Ureter (tissue), 1 donor: ENCODE data around the gene SORCS2. TPM values are rescaled to one million over a fixed set of nuclear protein-coding genes. Genes with fewer than 3 reads are reported as not detected.

Experiments used
- DNase-seq: peaks from one replicate; pipeline ENCODE4 v3.0.0-alpha.2; 2020; ENCODE audit warnings: low spot score
- total RNA-seq: library from RNA; stranded (reverse); gene quantifications from one replicate; pipeline ENCODE4 v1.2.4, GENCODE V29; 2023
- donor health status: DM: yes; HTN: yes; CAD: no.

Gene SORCS2
- total RNA-seq, 1 donor from 2014 or later: 2.8 TPM

DNA sequence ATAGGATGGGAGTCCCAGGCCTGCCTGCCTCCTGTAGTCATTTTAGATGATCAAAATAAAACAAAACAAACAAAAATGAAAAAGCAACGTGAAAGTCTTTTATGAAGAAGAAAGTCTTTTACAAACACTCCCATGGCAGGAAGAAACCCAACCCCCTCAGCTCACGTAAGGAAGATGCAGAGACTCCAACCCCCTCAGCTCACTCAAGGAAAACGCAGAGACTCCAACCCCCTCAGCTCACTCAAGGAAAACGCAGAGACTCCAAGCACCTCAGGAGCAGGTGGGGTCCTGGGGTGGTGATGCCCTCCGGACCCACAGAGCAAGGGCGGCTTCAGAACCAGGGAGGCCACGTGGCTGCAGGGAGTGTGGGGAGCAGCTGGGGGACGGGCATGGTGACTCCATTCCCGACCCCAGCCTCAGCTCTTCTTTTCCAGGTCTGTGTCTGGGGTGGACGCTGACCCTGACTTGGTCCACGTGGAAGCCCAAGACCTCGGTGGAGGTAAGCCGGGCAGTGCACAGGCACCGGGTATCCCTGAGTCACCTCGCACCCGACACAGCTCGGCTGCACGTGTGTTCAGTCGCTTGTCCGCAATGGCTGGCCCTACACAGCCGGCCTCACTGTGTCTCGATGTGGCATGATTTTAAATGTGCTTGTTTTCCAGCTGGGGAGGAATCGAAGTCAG, 468.9 kb downstream of the SORCS2 start:
- DNase-seq: no peak

- DNase-seq: no peak
Observed at GRCh38 chr4:7661846-7662506, 469.6 kb downstream of the SORCS2 start.

DNA sequence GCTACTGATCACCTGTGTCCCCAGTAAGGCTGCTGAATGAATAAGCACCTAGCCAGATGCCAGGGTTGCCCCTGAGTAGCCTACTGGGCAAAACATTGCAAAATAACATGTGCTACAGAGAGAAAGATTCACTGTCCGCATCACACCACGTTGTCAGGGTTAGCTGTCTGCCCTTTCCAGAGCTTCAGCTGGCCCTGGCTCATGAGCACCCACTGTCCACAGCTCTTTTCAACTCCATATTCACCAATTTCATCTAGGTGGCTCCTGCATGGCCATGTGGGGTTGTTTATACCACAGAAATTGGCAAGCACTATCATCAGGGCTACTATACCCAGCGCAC, 470.1 kb downstream of the SORCS2 start:
- no peak for DNase-seq

DNA sequence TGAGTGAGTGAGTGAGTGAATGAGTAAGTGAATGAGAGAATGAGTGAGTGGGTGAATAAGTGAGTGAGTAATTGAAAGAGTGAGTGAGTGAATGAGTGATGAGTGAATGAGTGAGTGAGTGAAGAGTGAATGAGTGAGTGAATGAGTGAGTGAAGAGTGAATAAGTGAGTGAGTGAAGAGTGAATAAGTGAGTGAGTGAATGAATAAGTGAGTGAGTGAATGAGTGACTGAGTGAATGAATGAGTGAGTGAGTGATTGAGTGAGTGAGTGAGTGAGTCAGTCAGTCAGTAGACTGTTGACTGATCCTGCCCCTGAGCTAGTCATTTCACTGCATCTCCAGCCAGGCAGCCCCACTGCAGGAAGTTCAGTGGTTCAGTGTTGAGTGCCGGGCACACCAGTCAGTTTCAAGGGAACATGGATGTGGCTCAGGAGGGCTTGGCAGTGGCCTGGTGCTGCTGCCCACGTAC, 470.8 kb downstream of the SORCS2 start:
- DNase-seq: no peak

GRCh38 chr4:7664106-7664505, 471.8 kb downstream of the SORCS2 start:
- DNase-seq: no peak

GRCh38 chr4:7665321-7665720, 473.0 kb downstream of the SORCS2 start:
- no peak for DNase-seq

GRCh38 chr4:7666011-7666410, 473.7 kb downstream of the SORCS2 start:
- DNase-seq: no peak

DNA sequence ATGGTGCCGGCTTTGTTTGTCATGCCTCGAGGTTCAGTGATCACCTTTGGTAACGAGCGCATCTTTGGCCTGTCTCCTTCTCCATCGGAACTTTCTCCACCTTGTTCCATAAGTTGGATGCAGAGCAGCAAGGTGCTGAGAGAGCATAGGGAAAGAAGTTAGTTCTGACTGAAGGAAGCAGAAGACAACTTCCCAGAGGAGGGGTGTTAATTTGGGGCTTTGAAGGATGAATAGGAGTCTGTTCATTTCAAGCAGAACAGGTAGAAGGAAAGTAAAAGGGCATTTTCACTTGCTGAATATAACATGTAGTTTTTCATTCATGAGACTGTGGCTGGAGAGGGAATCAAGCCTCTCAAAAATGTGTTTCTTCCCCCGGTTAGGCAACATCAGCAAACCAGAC, 474.4 kb downstream of the SORCS2 start:
- no peak for DNase-seq

GRCh38 chr4:7668271-7668670, 475.9 kb downstream of the SORCS2 start:
- no peak for DNase-seq

DNA sequence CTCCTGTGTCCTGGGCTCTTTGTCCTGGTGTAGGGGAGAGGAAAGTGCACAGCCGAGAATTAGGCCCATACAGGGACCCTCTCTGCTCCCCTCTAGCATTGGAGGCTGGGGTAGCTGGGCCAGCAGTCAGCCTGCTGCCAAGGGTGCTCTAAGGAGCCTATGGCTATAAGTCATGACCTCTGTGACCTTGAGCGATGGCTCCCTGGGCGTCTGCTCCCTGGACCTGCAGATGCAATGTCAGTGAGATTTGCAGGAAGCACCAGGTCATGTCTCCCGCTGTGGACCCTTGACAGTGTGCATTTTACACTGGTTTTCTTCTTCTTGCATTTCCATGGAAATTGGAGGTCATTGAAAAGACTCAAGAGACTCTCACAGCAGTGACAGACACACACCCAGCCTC, 476.5 kb downstream of the SORCS2 start:
- no peak for DNase-seq

DNA sequence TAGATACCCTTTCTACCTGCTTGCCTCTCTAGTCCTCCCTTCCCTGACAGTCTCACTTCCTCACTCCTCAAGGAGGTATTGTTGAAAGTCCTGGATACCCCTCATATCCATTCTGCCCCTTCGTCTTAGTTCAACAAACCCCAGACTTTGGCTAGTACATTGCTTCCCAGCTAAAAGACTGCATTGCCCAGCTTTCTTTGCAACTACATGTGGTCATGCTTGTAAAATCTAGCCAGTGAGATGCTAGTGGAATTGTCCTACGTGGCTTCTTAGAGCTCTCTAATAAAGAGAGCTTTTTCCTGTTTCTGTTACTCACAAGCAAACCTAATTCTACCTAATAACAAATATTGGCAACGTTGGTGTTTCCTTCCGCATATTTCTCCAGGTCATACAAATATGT, 480.3 kb downstream of the SORCS2 start:
- DNase-seq: no peak

DNA sequence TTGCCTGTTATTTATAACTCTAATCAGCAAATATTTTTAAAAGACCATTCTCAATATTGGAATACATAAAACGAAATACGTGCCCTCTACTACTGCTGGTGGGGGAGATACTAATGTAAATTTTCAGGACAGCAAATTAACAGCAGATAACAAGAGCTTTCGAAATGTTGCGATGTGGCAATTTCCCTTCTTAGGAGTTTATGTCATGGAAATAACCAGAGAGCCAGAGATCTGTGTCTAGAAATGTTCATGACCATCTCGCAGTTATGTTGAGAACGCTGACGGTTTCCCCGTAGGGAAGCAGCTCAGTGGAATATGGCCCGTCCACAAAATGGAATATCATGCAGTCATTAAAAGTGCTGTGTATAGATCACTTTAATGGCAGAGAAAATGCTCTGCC, 480.8 kb downstream of the SORCS2 start:
- no peak for DNase-seq

DNA sequence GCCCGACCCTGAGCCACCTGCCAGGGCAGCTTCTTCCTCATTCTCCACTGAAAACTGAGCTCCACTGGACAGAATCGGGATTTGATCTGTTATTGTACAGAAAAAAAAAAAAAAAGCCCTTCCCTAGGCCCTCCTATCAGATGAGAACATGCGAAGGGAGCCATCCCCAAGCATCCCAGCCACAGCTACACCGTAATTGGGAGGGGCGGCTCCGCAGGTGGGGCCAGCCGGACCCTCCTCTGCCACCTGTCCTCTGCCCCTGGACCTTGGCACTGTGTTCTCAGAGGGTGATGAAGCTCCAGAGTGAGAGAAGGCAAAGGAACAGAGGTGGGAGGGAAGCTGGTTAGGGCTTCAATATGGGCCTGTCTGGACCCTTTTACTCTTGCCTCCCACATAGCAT, 482.4 kb downstream of the SORCS2 start:
- no peak for DNase-seq

DNA sequence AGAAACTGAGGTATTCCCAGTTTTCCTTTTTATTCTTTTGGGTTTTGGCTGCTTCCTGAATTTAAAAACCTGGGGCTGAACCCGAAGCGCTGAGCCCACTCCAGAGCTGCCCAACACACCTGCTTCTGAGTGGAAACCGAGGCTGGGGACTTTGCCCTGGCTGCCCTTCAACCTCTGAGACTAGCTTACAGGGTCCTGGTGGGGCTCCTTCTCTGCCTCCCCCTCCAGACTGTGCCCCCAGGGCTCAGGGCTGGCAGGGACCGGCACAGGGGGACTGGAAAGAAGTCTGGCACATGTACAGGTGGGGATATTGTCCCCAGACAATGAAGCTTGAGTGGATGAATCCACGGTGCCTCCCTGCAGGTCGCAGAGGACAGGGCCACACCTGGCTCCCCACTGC, 482.8 kb downstream of the SORCS2 start:
- DNase-seq: no peak

GRCh38 chr4:7675612-7676320, 483.4 kb downstream of the SORCS2 start:
- no peak for DNase-seq

DNA sequence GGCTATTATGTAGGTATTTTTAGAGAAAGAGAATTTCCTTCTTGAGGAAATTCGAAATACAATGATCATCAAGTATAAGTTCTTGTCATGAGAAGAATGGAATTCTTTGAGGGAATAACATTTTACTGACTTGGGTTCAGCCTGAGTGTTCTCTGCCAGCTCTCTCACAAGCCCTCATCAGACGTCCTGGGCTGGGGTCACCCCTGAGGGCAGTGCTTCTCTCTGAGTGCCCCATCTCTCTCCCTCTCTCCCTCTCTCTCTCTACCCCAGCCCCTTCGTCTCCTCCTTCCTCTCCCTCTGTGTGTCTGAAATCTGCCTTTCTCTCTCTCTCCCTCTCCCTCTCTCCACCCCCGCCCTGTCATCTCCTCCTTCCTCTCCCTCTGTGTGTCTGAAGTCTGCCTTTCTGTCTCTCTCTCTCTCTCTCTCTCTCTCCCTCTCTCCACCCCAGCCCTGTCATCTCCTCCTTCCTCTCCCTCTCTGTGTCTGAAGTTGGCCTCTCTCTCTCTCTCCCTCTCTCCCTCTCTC, 484.1 kb downstream of the SORCS2 start:
- no peak for DNase-seq

DNA sequence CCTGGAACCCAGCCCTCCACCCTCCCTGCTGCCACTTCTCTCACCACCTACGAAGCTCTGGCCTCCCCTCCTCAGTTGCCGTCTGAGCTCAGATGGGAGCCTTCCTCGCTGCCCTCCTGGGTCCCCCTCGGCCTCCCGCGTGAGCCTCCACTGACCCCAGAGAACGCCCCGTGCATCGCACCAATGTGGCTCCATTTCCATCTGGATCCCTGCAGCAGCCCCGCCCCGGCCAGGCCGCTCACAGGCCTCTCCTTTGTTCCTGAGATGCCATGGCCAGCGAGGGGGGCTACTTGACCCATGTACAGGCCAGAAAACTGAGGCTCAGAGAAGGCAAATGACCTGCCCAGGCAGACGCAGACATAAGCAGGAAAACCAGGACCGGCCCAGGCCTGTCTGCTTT, 484.7 kb downstream of the SORCS2 start:
- no peak for DNase-seq

GRCh38 chr4:7677799-7678301, 485.5 kb downstream of the SORCS2 start:
- DNase-seq: no peak

- no peak for DNase-seq
Observed at GRCh38 chr4:7678318-7678852, 486.0 kb downstream of the SORCS2 start.

DNA sequence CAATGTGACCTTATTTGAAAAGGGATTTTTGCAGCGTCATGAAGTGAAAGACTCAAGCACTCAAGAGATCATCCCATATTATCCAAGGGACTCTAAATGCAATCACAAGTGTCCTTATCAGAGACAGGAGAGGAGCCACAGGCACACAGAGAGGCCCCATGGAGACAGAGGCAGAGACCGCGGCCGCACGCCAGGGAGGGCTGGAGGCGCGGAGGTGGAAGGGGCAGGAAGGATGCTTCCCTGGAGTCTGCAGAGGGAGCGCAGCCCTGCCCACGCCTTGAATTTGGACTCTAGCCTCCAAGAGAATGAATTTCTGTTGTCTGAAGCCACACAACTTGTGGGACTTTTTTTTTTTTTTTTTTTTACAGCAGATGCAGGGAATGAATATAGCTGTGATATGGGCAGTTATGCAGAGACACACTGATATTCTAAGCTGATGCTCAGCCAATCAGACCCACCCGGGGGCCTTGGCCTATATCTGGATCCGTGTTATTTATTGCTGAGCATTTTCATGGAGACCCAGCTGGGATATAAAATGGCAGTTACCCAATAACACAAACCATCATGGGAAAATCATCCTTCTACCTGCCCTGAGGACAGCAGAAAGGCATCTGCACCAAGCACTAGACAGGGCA, 487.2 kb downstream of the SORCS2 start:
- no peak for DNase-seq

DNA sequence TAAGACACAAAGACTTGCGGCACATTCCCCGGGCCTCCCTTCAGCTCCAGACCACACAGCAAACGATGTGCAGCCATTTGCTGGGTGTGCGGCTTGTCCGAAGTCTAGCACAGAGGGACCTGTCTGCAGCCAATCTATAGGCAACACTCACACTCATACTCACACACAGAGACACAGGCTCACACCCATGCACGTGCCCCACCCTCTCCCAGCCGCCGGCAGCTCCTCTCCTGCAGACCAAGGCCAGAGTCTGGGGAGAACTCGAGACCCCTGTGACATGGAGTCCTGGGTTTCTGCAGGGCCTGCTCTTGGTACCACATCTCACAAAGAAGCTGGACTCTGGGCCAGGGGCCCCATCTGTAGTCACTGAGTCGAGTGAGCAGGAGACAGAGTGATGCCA, 487.8 kb downstream of the SORCS2 start:
- DNase-seq: no peak

- DNase-seq: no peak
Observed at GRCh38 chr4:7680731-7681130, 488.4 kb downstream of the SORCS2 start.
